HG02588 (cell line): ENCODE measurements around the gene FOXJ2.
A peak's percentile ranks its signal among the peaks of the same experiment; 100 is the strongest.
"Not testable (repeated sequence)": the region's sequence is repeated elsewhere in the genome, so short reads cannot be mapped to it uniquely, and the experiment has no call there.

ENCODE experiments used
- ATAC-seq: cut with Tn5 transposase; IDR thresholded peaks from one replicate; pipeline ENCODE4 v1.9.1; 2021; ENCODE audit warnings: mild to moderate bottlenecking, moderate library complexity; ENCODE audit not compliant: unreplicated experiment

Gene FOXJ2

DNA sequence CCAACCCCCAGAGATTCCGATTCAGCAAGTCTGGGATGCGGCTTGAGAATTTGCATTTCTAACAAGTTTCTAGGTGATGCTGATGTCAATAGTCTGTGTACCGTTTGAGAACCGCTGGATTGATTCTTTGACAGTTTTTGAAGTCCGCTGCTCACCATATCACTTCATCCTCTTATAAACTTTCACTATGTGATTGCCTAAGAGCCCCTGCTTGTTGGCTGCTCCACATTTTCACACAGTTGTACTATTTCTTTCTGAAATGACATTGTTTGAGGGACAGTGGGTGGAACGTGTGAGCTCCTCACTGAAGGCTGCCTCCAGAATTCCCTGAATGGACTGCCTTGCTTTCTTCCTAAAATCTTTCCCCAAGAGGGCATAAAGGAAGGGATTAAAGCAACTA lies 26.0 kb downstream of the FOXJ2 start:
- no peak for ATAC-seq

- ATAC-seq: no peak
Measured at GRCh38 chr12:8064131-8064530, 31.6 kb downstream of the FOXJ2 start.

DNA sequence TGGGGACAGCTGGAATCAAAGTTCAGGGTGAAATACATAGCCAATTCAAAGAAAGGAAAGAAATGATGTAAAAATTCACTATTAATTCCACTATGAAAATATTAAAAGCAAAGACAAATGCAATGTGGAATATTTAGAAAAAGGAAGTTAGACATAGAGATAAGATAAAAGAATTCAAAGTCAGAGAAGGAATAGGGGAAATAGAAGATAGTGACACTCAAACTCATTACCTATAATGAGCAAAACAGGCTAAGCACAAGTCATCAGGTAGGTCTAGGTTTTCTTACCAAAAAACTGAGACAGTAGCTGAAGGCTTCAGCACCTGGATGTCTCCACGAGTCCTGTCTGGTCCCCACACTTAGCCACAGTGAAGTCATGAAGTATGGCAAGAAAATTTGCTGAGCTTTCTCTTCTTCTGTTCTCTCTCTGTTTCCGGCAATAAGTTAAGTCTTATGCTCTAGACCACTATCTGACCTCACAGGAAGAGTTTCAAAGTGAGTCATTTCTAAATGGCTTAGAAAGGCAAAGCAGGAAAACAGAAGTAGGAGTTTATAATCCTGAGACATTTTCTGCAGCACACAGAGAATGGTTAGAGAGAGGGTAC lies 33.6 kb downstream of the FOXJ2 start, which contains the start of gene C3AR1:
Gene C3AR1, minus strand, starts transcription at position 369 of the 604 bp plus-strand sequence. CDS start 6,174 bp downstream, outside the sequence.
- ATAC-seq: no peak

- no peak for ATAC-seq
Measured at GRCh38 chr12:8069582-8069981, 37.1 kb downstream of the FOXJ2 start.

- ATAC-seq: not testable (repeated sequence)
Measured at GRCh38 chr12:8071820-8072219, 39.3 kb downstream of the FOXJ2 start.

DNA sequence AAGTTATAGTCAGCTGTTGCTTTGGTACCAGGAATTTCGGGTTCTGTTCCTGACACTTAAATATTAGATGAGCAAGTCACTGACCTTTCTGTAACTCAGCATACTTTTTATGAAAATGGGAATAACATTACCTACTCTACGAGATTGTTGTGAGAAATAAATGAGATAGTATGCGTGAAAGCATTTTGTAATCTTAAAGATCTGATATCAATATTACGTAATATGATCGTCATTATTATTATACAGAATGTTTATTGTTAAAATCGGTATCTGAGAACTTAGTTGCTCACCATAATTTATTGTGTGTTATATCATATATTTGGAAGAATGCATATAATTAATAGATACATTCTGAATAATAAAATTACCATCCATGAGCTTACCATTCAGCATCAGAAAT lies 43.4 kb downstream of the FOXJ2 start:
- ATAC-seq: no peak

GRCh38 chr12:8076366-8076765 lies 43.9 kb downstream of the FOXJ2 start:
- ATAC-seq: no peak

DNA sequence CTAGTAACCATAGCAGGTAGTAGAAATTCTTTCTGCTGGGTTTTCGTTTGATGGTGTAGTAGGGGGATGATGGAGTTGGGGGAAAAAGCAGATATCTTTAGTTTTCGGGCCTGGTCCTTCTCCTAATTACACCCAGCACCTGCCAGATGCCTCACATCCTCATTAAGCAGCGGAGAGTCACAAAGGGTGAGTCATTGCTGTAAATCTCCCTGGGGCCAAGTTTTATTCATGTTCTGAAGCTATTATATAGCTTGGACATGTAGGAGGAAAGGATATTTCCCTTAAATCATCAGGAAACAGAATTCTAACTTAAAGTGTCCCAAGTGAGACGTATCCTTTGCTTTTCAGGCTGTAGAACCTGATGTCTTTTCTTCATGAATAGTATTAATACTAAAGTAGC lies 44.7 kb downstream of the FOXJ2 start:
- ATAC-seq: no peak

DNA sequence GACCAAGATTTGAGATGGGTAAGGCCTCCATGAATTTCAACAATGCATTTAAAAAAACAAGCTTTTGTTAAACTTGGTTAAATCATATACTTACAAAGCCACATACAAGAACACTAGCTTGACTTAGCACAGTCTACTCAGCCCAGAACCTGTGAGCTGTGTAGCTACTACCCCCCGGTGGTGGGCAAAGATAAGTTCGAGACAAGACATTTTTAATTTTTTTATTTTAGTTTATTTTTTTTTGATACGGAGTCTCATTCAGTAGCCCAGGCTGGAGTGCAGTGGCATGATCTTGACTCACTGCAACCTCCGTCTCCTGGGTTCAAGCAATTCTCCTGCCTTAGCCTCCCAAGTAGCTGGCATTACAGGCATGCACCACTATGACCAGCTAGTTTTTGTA lies 45.9 kb downstream of the FOXJ2 start:
- no peak for ATAC-seq

DNA sequence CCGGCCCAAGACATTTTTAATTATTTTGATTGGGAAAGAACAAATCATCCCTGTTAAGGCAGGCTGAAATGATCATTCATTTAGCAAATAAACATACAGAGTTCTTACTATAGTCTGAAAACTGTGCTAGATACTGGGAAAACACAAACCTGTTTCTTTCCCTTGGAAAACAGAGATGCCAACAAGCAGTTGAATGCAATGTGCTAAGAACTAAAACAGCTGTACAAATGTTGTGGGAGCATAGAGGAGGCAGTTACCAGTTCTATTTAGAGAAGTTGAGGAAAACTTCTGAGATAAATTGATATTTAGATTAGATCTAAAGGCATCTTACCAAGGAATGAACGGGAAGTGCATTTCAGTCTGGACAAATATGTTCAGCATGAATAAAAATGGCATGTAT lies 46.4 kb downstream of the FOXJ2 start:
- ATAC-seq: no peak

DNA sequence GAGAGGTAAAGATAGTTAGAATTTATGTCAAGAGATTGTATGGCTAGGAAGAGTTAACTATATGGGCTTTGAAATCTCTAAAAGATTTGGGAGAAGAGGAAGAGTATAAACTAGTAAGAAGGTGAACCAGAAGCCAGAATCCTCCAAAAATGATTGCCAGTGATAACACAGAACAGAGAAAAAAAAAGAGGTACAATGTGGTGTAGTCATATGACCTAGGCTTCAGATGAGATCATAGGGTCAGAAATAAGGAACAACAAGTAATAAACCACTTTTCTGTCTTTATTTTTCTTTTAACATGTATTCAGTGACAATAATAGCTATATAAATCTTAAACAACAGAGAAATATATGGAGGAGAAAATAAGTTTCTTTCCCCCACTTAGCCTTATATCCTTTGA lies 47.6 kb downstream of the FOXJ2 start:
- no peak for ATAC-seq

GRCh38 chr12:8081251-8081920 lies 48.9 kb downstream of the FOXJ2 start:
- no peak for ATAC-seq

- ATAC-seq: no peak
Measured at GRCh38 chr12:8082808-8083100, 50.2 kb downstream of the FOXJ2 start.

DNA sequence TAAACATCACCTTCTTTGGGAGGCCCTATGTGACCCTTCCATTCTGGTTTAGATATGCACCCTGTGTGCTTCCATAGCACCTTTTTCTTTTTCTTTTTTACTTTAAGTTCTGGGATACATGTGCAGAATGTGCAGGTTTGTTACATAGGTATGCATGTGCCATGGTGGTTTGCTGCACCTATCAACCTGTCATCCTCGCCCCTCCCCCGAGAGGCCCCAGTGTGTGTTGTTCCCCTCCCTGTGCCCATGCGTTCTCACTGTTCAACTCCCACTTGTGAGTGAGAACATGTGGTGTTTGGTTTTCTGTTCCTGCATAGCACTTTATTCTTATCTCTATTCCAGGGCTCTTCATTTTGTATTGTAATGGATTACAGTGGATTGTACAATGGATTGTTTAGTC lies 51.8 kb downstream of the FOXJ2 start:
- not testable (repeated sequence) for ATAC-seq

- ATAC-seq: no peak
Measured at GRCh38 chr12:8087666-8088065, 55.1 kb downstream of the FOXJ2 start.

DNA sequence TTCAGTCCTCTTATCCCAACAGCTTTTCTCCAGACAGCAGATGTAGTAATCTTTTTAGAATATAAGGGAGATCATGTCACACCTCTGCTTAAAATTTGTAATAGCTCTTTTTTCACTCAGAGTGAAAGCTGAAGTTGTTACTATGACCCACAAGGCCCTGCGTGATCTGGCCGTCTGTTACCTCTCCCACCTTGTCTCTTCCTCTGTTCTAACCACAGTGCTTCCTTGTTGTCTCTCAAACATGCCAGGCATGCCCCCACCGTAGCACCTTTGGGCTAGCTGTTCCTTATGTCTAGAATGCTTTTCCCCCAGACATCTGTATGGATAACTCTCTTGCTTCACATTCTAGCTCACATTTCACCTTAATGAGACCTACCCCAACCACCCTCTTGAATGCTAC lies 56.1 kb downstream of the FOXJ2 start:
- peak; percentile 53 for ATAC-seq

- ATAC-seq: not testable (repeated sequence)
Measured at GRCh38 chr12:8089277-8089676, 56.8 kb downstream of the FOXJ2 start.

DNA sequence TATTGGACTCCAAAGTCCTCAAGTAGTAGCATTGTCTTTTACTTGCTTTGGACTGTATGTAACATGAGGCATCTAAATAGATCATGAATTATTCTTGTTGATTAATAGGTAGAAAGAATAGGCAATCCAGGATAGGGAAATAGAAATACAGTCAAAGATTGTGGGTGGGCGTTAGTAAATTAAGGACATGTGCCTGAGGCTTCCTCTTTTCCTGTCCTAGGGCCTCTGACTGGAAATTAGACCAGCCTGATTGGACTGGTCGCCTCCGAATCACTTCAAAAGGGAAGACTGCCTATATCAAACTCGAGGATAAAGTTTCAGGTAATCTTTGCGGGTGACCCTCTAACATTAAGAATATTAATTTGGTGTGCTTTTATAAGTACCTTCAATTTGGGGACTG lies 57.2 kb downstream of the FOXJ2 start:
- ATAC-seq: no peak

DNA sequence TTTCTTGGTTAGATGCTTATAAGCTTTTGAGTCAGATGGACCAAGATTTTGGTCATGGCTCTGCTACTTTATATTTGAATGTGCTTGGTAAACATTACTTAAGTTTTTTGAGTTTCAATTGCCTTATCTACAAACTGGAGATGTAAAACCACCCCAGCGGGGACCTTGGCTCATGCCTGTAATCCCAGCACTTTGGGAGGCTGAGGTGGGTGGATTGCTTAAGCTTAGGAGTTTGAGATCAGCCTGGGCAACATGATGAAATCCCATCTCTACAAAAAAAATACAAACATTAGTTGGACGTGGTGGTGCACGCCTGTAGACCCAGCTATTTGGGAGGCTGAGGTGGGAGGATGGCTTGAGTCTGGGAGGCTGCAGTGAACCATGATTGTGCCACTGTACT lies 60.8 kb downstream of the FOXJ2 start:
- no peak for ATAC-seq

- ATAC-seq: no peak
Measured at GRCh38 chr12:8096281-8096915, 63.9 kb downstream of the FOXJ2 start.

DNA sequence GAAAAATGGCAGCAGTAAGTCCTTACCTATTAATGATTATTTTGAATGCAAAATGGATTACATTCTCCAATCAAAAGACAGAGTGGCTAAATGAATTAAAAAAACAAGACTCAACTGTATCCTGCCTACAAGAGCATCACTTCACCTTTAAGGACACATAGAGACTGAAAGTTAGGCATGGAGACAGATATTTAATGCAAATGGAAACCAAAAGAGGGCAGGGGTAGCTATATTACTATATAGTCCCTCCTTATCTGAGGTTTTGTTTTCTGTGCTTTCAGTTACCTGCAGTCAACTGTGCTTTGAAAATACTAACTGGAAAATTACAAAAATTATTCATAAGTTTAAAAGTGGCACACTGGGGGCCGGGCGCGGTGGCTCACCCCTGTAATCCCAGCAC lies 66.7 kb downstream of the FOXJ2 start:
- no peak for ATAC-seq
